Upper lobe of left lung (tissue), 6 donors: ENCODE data around the gene FRAS1. TPM values are rescaled to one million over a fixed set of nuclear protein-coding genes. Genes with fewer than 3 reads are reported as not detected.

Experiments used
- ATAC-seq, 2 donors: fragments of 200-7000 bp; cut with Tn5 transposase; one replicate each; pipeline ENCODE4 v1.9.1; 2022; ENCODE audit warnings: mild to moderate bottlenecking in 2 of 2, moderate library complexity in 2 of 2; ENCODE audit not compliant: low FRiP score in 2 of 2
- DNase-seq, 2 donors: peaks; one replicate each; pipeline ENCODE4 v3.0.0-alpha.2; 2019 to 2020
- H3K27ac ChIP-seq, 4 donors: fragments of 200-600 bp; sonication (generic); one replicate each; pipeline ENCODE4 v1.5.1; 2016 to 2019
- H3K27me3 ChIP-seq, 4 donors: fragments of 200-600 bp; sonication (generic); one replicate each; pipeline ENCODE4 v1.5.1; 2017 to 2019
- H3K36me3 ChIP-seq, 4 donors: fragments of 200-600 bp; sonication (generic); one replicate each; pipeline ENCODE4 v1.5.1; 2016 to 2019
- H3K4me1 ChIP-seq, 4 donors: fragments of 200-600 bp; sonication (generic); one replicate each; pipeline ENCODE4 v1.5.1; 2018 to 2019
- H3K4me3 ChIP-seq, 4 donors: fragments of 200-600 bp; sonication (generic); one replicate each; pipeline ENCODE4 v1.5.1; 2017 to 2019; ENCODE audit warnings: mild to moderate bottlenecking in 2 of 4, moderate library complexity in 1 of 4
- H3K9me3 ChIP-seq, 4 donors: fragments of 200-600 bp; sonication (generic); one replicate each; pipeline ENCODE4 v1.5.1; 2018 to 2019
- EP300 ChIP-seq, 4 donors: sonication (generic); formaldehyde crosslinking; IDR thresholded peaks; one replicate each; pipeline ENCODE4 v1.5.1; 2017; ENCODE audit warnings: antibody characterized with exemption in 4 of 4, control low read depth in 2 of 4
- POLR2A ChIP-seq, 4 donors: fragments of 450-650 bp; IDR thresholded peaks; one replicate each; pipeline ENCODE4 v1.5.1; 2016 to 2017; ENCODE audit warnings: antibody characterized with exemption in 4 of 4, mild to moderate bottlenecking in 2 of 4
- POLR2AphosphoS5 ChIP-seq, 2 donors: sonication (generic); formaldehyde crosslinking; IDR thresholded peaks; one replicate each; pipeline ENCODE4 v1.5.1; 2017; ENCODE audit warnings: antibody characterized with exemption in 2 of 2
- WGBS, 2 donors: methylation state at CpG; one replicate each; pipeline ENCODE4 v1.1.5; 2017 to 2018; 5-methylcytosine and 5-hydroxymethylcytosine counted together
- total RNA-seq, 6 donors: library from RNA; depleted of rRNA in 4 of 6; stranded (reverse); fragments of >200 nt in 4 of 6; gene quantifications; one replicate each; pipeline versions ENCODE4 v1.1.0 to v1.2.1, GENCODE V29; 2016 to 2021
- TF ChIP-seq, protein P1 (sequence below), 6 experiments: fragments of 450-650 bp in 4 of 6; fragments of 200-600 bp in 2 of 6; sonication (generic) in 2 of 6; IDR thresholded peaks; one replicate each; pipeline ENCODE4 v1.5.1; 2016 to 2019; ENCODE audit warnings: antibody characterized with exemption in 6 of 6
- donor health status: DM: no; HTN: no; CAD: no; lungs with moderate emphysema.
- donor health status: DM: no; HTN: yes; CAD: no; lungs with severe emphysema.

The FRAS1 gene
- total RNA-seq, 6 donors from 2014 or later, result 3.9 to 11.2 (median 6.7) TPM

DNA sequence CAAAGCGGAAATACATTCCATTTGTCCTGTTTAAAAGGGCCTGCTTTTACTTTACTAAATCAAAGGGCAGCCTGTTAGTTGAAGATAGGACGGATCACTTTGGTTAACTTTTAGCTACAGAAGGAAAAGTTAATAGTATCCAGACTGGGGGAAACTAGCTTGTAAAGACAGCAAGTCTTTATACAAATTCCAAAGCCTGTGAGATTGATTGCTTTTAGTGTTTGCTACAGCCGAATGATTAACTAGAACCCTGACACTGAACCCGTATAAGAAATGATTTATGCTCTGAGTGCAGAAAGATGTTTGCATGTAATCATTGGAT lies 93.4 kb downstream of the FRAS1 start:
- Histone ChIP-seq H3K36me3 (no peaks in the 10 kb centered on the region), H3K9me3 (no peaks in the 10 kb centered on the region), H3K4me1 (no peaks in the 10 kb centered on the region), H3K27ac (no peak overlapping the region), H3K27me3 (no peaks in the 10 kb centered on the region), H3K4me3 (no peak overlapping the region)
- WGBS, 2 donors, result 70 to 80% methylated on average over 4 of the region's 4 CpGs
- DNase-seq (no peak), ATAC-seq (no peak)
- no peak for TF ChIP-seq POLR2A (IDR thresholded peaks at IDR 0.05)
- no peak for TF ChIP-seq EP300 (IDR thresholded peaks at IDR 0.05)
- TF ChIP-seq, protein P1, sequence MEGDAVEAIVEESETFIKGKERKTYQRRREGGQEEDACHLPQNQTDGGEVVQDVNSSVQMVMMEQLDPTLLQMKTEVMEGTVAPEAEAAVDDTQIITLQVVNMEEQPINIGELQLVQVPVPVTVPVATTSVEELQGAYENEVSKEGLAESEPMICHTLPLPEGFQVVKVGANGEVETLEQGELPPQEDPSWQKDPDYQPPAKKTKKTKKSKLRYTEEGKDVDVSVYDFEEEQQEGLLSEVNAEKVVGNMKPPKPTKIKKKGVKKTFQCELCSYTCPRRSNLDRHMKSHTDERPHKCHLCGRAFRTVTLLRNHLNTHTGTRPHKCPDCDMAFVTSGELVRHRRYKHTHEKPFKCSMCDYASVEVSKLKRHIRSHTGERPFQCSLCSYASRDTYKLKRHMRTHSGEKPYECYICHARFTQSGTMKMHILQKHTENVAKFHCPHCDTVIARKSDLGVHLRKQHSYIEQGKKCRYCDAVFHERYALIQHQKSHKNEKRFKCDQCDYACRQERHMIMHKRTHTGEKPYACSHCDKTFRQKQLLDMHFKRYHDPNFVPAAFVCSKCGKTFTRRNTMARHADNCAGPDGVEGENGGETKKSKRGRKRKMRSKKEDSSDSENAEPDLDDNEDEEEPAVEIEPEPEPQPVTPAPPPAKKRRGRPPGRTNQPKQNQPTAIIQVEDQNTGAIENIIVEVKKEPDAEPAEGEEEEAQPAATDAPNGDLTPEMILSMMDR (IDR thresholded peaks at IDR 0.05), result no peak
- no peak for TF ChIP-seq POLR2AphosphoS5 (IDR thresholded peaks at IDR 0.05)

DNA sequence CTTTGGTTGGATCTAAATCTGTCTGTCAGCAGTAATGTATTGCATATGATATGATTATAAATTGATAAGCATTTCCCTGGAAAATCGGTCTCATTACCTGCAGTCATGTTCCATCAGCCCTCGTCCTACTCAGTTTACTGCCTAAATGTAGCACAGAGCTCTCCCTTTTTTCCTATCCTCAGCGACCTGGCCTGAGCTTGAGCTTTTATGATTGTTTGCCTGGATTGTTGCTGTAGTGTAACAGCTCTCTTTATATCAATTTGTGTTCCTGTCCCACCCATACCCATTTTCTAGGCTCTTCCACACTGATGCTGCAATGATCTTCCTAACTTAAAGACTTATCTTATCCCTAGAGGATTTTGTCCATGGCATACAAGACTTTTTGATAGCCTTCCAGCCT lies 95.7 kb downstream of the FRAS1 start:
- no peak overlapping the region for H3K4me3 ChIP-seq
- TF ChIP-seq, protein P1 (IDR thresholded peaks at IDR 0.05), result no peak
- TF ChIP-seq POLR2AphosphoS5 (IDR thresholded peaks at IDR 0.05), result no peak
- TF ChIP-seq EP300 (IDR thresholded peaks at IDR 0.05), result no peak
- no peak for TF ChIP-seq POLR2A (IDR thresholded peaks at IDR 0.05)
- DNase-seq (no peak), ATAC-seq (no peak)
- no peaks in the 10 kb centered on the region for H3K9me3 ChIP-seq
- no peak overlapping the region for H3K27ac ChIP-seq
- no peaks in the 10 kb centered on the region for H3K27me3 ChIP-seq
- 72 to 91% methylated on average over 3 of the region's 3 CpGs for WGBS, 2 donors
- no peaks in the 10 kb centered on the region for H3K36me3 ChIP-seq
- H3K4me1 ChIP-seq, result no peaks in the 10 kb centered on the region

DNA sequence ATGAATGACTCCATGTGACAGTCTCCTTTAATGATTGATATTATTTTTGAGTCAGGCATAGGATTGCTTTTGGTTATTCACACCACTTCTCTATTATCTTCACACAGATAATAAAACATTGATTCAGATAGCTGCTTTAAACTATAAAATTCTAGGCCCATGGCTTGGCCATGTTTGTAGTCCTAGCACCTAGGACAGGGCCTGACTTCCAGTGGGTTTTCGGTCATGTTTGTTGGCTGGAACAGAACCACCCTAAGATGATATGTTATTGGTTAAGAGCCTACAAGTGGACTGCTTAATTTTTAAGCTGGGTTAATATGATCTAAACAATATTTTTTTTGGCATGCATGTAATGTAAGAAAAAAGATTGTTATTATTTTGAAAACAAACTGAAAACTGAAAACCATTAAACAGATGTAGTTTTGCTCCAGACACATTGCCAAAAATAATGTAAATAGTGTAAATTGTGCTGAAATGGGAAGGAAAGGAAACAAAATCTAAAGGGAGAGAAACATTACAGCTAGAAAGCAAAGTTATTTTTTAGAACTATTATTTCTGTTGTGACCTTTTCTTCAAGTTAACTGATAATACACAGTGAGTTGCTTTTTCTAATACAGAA lies 98.0 kb downstream of the FRAS1 start:
- no peak for ATAC-seq
- Histone ChIP-seq H3K4me3 (no peak overlapping the region), H3K27ac (no peak overlapping the region), H3K4me1 (no peaks in the 10 kb centered on the region), H3K27me3 (no peaks in the 10 kb centered on the region), H3K9me3 (no peaks in the 10 kb centered on the region), H3K36me3 (no peaks in the 10 kb centered on the region)
- DNase-seq, result no peak
- TF ChIP-seq EP300 (IDR thresholded peaks at IDR 0.05) (no peak), POLR2AphosphoS5 (IDR thresholded peaks at IDR 0.05) (no peak), POLR2A (IDR thresholded peaks at IDR 0.05) (no peak)
- TF ChIP-seq, protein P1 (IDR thresholded peaks at IDR 0.05), result no peak
- 86 to 95% methylated on average over 1 of the region's 1 CpG for WGBS, 2 donors

DNA sequence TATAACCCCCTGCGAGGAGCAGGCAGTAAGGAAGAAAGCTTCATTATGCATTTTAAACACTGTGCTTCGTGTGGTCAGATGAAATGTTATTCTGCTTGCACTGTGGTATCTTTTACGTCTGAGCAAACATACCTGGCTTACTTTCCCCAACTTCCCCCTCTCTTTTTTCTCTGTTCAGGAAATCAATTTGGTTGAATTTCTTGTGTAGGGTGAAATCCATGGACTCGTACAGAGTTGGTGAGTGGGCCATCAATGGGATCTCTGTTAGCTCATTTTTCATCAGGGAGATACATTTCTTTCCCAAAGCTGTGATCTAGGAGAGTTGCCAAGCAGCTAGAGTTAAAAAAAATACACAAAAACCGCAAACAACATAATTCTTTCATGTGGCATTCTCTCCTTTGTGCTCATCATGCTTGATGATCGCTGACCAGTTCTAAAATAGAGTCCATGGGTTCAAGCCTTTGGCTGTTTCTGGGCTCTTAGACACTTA lies 98.5 kb downstream of the FRAS1 start:
- H3K9me3 ChIP-seq, result no peaks in the 10 kb centered on the region
- H3K27me3 ChIP-seq, result no peaks in the 10 kb centered on the region
- WGBS, 2 donors, result 55 to 60% methylated on average over 6 of the region's 6 CpGs
- no peaks in the 10 kb centered on the region for H3K4me1 ChIP-seq
- DNase-seq (no peak), ATAC-seq (no peak)
- H3K4me3 ChIP-seq, result no peak overlapping the region
- no peak for TF ChIP-seq POLR2A (IDR thresholded peaks at IDR 0.05)
- TF ChIP-seq, protein P1 (IDR thresholded peaks at IDR 0.05), result no peak
- TF ChIP-seq EP300 (IDR thresholded peaks at IDR 0.05), result no peak
- TF ChIP-seq POLR2AphosphoS5 (IDR thresholded peaks at IDR 0.05), result no peak
- no peak overlapping the region for H3K27ac ChIP-seq
- no peaks in the 10 kb centered on the region for H3K36me3 ChIP-seq

DNA sequence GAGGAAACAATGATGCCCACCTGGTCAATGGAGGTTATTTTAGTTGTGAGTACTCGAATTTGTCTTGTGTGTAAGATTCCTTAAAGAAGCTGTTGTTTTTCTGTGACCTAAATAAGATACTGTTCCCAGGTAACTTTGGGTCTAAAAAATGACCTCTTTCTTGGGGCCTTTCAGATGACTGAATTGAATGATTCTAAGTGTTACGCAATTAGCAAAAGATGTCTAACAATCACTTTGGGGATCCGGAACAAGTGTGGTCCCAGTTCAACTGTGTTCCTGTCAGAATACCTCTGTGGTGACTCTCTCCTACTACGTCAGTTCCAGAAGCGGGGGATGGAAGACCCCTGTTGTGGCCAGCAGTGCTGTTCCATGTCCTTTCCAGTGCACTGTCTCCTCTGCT lies 99.4 kb downstream of the FRAS1 start:
- Histone ChIP-seq H3K4me1 (no peaks in the 10 kb centered on the region), H3K9me3 (no peaks in the 10 kb centered on the region), H3K27ac (no peak overlapping the region), H3K36me3 (no peaks in the 10 kb centered on the region), H3K27me3 (no peaks in the 10 kb centered on the region), H3K4me3 (no peak overlapping the region)
- 91 to 99% methylated on average over 5 of the region's 5 CpGs for WGBS, 2 donors
- no peak for ATAC-seq
- TF ChIP-seq, protein P1 (IDR thresholded peaks at IDR 0.05), result no peak
- TF ChIP-seq POLR2A (IDR thresholded peaks at IDR 0.05) (no peak), POLR2AphosphoS5 (IDR thresholded peaks at IDR 0.05) (no peak), EP300 (IDR thresholded peaks at IDR 0.05) (no peak)
- DNase-seq, result no peak
